22Rv1 (cell line): Measurements from ENCODE around the gene VTI1A.

ENCODE experiments used
- CTCF ChIP-seq: fragments of 450-650 bp; IDR thresholded peaks from 2 replicates; pipeline ENCODE4 v1.5.1; 2017; ENCODE audit warnings: mild to moderate bottlenecking
- ZFX ChIP-seq: fragments of 450-650 bp; IDR thresholded peaks from 2 replicates; pipeline ENCODE4 v1.6.1; 2017; ENCODE audit warnings: antibody characterized with exemption, borderline replicate concordance

- TF ChIP-seq CTCF, result no peak
- no peak for TF ChIP-seq ZFX
Observed at GRCh38 chr10:112755446-112756234, 308.6 kb downstream of the VTI1A start.
